Left kidney (tissue), 2 donors: ENCODE results near the gene LRRC3. TPM values are rescaled to one million over a fixed set of nuclear protein-coding genes. Genes with fewer than 3 reads are reported as not detected.

Source experiments
- DNase-seq: peaks from one replicate; pipeline ENCODE4 v3.0.0-alpha.2; 2013
- polyA plus RNA-seq: library from polyadenylated mRNA; unstranded; fragments of 120-200 nt; gene quantifications from one replicate; pipeline ENCODE4 v1.2.1, GENCODE V29; 2013; ENCODE audit not compliant: insufficient read length

Gene LRRC3
- polyA plus RNA-seq, 1 donor, result 4.6 TPM

DNA sequence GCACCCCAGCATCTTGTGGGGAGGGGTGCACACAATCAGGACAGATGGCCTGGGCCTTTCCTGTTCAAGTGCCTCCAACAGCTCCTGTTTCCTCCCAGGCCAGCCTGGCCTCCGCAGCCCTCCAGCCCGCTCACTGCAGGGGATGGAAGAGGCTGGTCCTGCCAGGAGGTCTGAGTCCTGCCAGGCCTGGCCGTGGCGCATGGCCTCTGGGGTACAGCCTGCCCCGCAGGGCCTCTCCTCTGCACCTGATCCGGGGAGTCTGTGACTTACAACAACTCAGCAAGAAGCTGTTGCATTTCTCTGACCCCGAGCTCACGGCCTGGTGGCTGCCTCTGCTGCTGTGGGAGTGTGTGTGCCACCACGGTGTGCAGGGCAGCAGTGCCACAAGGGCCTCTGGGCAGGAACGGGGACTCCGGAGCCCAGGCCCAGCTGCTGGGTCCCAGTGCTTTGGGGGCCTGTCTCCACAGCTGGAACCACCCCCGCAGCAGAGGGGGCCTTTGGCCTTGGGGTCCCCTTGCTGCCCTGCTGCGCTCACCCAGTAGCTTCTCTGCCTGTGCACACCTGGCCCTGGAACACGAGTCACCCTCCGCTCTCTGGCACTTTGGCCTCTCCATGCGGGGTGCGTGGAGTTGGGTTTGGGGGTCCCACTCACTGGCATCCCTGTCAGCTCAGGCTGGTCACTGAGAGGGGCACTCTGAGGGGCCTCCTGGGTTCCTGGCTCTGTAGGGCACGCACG lies 17.4 kb upstream of the LRRC3 start:
- no peak for DNase-seq

DNA sequence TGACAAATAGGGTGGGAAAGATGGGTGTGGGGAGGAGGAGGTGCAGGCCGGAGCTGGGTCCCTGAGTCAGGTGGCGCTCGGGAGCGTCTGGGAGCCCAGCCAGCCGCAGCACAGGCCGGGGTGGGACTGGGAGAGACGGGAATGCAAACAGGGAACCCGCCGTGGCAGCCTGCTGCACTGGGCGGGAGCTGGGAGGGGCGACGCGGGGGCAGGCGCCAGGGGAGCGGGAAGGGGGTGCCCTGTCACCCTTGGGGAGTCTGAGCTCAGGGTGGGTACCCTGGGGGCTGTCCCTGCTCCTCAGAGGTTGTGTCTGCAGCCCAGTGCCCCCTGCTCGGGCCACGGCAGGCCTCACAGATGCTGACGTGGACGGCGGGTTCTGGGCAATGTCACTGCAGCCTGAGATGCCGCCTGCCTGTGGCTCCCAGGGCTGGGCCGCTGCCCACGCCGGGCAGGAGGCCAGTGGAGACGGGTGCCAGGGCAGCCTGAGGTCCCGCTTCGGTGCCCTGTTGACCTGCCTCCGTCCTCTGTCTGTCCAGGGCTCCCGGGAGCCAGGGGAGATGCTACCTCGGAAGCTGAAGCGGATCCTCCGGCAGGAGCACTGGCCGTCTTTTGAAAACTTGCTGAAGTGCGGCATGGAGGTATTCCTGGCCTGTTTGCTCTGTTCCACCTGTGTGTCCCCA lies 16.6 kb upstream of the LRRC3 start:
- no peak for DNase-seq

DNA sequence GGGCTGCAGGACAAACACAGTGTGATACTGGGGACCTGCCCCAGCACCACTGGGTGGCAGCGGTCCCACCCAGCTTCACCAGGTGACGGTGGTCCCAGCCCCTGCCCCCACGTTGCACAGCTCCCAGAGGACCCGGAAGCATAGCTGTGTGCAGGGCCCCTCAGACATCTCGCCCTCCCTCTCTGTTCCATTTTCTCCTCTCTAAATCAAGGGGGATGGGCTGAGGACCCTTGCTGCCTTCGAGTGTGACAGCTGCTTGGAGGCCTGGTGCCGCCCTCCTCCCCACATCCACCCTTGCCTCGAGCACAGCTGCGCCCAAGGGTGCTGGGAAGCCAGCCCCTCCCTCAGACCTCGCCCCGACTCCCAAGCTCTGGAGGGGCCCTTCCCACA lies 16.1 kb upstream of the LRRC3 start:
- DNase-seq, result no peak

DNA sequence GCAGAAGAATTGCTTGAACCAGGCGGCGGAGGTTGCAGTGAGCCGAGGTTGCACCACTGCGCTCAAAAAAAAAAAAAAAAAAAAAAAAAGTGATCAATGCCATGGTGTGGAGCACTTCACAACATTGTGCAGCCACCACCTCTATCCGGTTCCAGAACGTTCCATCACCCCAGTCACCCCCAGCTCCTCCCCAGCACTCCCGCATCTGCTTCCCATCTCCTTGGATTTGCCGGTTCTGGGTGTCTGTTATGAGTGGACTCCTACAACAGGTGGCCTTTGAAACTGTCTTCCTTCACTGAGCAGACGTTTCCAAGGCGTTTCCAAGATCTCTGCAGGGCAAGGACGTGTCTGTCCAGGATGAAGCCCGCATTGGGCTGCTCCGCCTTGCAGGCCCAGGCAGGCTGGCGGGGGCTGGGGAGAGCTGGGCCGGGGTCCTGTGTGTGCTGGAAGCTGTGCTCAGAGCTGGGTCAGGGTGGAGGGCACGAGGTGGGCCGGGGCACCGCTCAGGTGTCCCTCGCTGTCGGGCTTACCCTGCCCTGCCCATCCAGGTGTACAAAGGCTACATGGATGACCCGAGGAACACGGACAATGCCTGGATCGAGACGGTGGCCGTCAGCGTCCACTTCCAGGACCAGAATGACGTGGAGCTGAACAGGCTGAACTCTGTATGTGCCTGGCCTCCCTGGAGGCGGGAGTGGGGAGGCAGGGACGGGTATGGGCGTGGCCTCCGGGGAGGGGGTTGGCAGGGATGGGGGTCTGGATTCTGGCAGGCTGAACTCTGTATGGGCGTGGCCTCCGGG lies 14.9 kb upstream of the LRRC3 start:
- no peak for DNase-seq

DNA sequence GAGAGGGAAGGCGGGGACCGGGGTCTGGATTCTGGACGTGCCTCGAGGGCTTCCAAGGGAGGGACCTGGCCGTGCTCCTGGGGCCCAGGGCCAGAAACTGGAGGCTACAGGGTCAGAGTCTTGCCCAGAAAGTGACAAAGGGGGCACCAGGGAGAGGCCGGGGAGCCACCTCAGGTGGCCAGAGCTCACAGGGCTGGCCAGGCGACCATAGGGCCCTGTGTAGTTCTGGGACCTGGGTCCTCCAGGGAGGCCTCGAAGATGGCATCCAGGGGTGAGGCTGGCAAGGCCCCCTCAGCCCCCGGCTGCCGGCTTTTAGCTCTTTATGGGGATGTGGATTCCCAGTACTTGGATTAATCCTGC lies 14.3 kb upstream of the LRRC3 start:
- DNase-seq, result no peak

DNA sequence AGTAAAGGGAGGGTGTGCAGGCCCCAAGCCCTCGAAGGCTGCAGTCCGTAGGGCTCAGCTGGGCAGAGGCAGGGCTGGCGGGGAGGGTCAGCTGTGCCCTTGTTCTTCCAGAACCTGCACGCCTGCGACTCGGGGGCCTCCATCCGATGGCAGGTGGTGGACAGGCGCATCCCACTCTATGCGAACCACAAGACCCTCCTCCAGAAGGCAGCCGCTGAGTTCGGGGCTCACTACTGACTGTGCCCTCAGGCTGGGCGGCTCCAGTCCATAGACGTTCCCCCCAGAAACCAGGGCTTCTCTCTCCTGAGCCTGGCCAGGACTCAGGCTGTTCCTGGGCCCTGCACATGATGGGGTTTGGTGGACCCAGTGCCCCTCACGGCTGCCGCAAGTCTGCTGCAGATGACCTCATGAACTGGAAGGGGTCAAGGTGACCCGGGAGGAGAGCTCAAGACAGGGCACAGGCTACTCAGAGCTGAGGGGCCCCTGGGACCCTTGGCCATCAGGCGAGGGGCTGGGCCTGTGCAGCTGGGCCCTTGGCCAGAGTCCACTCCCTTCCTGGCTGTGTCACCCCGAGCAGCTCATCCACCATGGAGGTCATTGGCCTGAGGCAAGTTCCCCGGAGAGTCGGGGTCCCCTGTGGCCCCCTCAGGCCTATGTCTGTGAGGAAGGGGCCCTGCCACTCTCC lies 13.6 kb upstream of the LRRC3 start:
- DNase-seq, result no peak

DNA sequence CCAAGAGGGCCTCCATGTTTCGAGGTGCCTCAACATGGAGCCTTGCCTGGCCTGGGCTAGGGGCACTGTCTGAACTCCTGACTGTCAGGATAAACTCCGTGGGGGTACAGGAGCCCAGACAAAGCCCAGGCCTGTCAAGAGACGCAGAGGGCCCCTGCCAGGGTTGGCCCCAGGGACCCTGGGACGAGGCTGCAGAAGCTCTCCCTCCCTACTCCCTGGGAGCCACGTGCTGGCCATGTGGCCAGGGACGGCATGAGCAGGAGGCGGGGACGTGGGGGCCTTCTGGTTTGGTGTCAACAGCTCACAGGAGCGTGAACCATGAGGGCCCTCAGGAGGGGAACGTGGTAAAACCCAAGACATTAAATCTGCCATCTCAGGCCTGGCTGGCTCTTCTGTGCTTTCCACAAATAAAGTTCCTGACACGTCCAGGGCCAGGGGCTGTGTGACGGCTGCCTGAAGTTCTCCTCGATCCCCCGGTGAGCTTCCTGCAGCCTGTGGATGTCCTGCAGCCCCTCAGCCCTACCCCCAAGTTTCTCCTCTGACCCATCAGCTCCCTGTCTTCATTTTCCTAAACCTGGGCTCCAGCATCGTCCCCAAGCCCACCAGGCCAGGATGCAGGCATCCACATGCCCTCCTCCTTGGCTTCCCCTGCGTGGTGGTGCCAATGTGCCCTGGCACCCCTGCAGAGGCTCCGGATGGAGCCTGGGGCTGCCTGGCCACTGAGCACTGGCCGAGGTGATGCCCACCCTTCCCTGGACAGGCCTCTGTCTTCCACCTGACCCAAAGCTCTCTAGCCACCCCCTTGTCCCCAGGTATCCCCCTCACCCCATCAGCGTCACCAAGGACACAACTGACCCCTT lies 12.8 kb upstream of the LRRC3 start:
- DNase-seq, result no peak

DNA sequence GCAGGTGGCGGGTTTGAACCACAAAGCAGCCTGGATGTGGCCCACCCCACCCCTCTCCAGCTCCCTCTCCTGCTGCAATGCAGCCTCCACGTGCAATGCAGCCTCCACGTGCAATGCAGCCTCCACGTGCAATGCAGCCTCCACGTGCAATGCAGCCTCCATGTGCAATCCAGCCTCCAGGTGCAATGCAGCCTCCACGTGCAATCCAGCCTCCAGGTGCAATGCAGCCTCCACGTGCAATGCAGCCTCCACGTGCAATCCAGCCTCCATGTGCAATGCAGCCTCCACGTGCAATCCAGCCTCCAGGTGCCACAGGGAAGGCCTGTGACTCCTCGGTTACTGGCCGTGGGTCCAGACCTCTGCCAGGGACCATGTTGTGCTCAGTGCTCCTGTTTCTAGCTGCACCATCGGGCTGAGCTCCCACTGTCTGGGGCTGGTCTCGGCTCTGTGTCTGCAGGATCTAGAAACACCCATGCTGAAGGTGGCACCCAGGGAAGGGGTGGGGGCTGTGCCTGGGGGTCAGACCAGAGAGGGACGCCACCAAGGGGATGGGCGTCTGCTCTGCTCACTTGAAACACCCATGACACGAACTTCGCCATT lies 11.9 kb upstream of the LRRC3 start:
- DNase-seq, result no peak

DNA sequence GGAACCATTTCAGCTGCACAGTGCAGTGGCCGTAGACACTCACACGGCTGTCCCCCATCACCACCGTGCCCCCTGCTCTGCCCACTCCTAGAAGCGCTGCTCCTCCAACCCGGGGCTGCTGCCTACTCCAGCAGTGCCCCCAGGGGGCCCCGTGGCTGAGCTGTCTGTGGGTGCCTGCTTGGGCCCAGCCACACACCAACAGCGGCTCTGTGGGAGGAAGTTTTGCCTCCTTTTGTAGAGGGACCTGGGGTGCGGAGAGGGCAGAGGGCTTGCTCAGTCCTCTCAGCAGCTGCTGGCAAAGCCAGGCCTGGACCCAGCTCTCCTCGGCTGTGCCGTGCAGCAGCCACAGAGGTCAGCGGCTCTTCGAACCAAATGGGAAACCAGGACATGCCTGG lies 11.4 kb upstream of the LRRC3 start:
- no peak for DNase-seq

DNA sequence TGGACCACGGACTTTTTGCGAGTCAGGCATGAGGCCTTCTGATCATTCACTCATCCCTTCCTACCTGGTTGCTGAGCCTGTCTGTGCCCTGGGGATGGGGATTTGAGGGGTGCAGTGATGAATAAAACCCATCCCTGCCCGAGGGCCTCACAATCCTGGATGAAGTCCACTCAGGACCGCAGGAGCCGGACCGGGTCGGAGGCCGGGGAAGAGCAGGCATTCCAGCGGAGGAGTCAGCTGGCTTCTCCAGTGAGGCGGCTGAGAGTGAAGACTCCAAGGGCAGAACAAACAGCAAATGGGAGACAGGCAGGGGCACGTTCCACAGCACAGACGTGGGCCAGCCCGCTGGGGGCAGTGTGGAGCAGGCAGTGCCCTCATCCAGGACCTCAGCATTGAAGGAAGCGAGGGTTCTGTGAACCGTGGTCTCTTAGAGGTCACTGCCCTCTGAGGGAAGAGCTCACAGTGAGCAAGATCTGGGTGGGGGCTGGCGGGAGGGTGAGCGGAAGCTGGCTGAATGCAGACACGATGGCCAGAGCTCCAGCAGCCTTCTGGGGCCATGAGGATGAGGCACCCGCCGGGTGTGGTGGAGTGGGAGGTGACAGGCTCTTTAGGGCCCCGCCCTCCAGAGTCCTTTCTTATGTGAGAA lies 10.9 kb upstream of the LRRC3 start:
- no peak for DNase-seq

DNA sequence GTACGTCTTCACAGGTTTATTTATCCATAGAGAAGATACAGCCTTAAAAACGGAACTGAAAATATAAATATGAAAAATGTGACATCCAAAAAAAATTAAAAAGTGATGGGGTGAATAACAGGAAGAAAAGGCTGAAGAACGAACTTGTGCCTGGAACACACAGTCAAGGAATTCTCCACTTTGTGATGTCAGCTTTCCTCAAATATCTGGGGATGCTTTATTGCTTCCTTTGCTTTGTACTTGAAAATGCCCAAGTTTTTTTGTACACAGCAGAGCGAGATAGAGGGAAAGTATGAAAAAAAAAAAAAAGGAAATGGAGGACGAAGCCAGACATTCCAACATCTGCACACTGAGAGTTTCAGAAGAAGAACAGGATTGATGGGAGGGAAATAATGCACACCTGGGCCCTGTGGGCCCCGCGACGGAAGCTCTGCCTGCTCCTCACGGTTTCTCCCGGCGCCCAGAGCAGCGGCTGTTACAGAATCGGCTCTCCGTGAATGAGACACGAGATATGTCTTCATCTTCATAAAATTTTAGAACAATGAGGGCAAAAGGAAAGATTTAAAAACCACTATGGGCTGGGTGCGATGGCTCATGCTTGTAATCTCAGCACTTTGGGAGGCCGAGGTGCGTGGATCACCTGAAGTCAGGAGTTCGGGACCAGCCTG lies 10.0 kb upstream of the LRRC3 start:
- DNase-seq, result no peak

DNA sequence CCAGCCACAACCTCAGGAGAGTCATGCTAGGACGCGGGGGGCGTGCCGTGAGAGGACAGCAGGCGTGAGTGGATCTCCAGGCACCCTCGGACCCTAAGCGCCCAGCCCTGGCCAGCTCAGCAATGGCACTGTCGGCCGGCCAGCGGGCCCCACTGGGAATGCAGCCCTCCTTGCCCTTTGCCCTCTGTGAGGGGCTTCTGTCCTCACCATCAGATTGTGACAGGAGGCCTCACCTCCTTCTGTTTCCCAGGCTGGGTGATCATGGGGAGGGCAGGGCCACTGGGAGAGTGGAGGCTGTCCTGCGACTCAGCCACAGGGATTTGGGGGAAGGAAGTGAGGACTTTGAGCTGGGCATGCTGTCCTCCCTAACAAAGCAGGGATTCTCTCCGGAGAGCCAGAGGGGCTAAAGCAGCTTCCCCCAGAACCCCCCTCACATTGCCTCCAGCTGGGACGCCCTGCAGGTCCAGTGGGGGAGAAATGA lies 6.6 kb upstream of the LRRC3 start:
- DNase-seq, result no peak

DNA sequence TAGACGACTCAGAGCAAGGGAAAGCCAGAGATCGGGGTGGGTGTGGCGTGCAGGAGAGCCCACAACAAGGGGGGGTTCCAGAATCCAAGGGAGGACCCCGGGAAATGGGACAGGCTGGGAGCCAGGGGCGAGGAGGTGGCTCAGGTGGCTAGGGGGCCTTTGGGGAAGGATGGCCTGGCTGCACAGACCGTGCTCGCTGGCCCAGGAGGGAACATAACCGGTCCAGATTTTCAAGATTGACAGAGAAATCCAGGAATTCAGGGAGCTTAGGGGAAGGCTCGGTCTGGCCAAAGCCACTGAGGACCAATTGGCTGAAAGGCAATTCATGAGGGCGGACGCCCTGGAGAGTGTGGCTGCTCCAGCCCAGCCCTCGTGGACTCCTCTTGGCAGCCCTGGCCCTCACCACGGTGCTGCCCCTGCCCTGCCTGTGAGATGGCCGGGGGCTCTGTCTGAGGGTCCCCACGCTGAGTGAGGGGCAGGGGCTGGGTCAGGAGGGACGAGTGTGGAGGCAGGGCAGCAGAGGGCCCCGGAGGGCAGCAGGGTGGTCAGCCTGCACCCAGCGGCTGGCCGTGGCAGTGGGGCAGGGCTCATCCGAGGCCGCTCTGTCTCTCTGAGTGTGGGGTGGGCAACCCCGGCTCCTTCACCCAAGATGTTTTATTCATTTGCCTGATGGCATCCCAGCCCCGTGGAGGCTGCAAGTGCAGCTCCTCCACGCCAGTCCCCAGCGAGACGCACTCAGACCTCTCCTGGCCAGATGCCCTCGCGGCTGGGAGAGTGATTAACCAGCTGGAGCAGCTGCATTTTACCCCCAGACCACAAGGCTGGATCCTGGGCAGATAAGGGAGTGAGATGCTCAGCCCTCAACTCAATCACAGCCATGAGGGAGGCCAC lies 5.6 kb upstream of the LRRC3 start:
- DNase-seq, result no peak

DNA sequence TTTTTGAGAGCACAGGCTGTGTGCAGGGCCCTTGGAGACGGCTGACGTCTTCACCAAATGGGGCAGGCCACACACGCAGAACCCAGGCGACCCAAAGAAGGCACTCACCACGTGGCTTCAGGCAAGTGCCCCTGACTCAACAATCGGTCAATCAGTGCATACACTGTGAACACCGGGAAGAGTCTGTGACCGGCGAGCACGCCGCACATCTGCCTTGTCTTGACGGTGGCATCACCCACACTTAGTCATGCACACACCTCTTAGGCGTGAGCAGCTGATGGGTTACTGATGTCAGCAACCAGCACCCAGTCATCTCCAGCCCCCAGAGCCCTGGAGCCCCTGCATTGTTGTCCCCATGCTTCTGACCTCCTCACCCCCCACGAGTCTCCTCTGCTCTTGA lies 4.9 kb upstream of the LRRC3 start:
- DNase-seq, result no peak

DNA sequence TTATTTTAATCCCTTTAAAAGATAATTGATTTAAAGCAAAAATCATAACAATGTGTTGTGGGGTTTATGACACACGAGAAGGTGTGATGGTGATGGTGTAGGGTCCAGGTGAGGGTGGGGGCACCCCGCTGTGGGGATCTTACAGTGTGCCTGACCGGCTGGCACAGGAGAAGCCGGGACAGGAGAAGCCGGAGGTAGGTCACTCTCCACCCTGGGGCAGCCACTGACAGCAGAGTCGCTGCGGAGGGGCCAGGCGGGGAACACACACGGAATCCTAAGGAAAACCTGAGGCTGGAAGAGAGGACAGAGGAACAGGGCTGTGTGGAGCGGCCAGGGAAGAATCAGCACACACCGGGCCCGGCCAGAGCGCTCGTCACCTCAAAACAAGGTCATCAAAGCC lies 4.3 kb upstream of the LRRC3 start:
- no peak for DNase-seq

DNA sequence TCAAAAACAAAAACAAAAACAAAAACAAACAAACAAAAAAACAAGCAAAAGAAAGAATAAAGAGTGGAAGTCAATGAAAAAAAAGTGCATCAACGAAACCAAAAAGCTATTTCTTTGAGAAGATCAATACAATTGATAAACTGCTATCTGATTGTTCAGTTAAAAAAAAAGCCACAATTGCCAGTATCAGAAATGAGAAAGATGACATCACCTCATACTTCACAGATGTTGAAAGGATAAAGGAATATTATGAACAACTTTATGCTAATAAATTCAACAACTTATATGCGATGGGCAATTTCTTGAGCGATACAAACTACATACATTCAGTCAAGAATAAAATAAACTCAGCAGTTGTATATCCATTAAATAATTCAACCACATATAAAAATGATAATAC lies 2.2 kb upstream of the LRRC3 start:
- no peak for DNase-seq

DNA sequence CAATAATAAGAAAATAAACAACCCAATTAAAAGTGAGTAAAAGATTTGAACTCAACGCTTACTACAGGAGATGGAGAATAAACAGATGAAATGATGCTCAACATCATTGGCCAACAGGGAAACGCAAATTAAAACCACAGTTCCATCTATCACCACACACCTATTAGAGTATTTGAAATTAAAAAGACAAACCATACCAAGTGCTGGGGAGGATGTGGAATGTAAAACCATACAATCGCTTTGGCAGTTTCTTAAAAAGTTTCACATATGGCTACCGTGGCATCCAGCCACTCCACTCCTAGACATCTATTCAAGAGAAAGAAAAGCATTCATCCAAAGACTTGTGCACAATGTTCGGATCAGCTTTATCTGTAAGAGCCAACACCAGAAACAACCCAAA lies 1.3 kb upstream of the LRRC3 start:
- DNase-seq, result no peak

DNA sequence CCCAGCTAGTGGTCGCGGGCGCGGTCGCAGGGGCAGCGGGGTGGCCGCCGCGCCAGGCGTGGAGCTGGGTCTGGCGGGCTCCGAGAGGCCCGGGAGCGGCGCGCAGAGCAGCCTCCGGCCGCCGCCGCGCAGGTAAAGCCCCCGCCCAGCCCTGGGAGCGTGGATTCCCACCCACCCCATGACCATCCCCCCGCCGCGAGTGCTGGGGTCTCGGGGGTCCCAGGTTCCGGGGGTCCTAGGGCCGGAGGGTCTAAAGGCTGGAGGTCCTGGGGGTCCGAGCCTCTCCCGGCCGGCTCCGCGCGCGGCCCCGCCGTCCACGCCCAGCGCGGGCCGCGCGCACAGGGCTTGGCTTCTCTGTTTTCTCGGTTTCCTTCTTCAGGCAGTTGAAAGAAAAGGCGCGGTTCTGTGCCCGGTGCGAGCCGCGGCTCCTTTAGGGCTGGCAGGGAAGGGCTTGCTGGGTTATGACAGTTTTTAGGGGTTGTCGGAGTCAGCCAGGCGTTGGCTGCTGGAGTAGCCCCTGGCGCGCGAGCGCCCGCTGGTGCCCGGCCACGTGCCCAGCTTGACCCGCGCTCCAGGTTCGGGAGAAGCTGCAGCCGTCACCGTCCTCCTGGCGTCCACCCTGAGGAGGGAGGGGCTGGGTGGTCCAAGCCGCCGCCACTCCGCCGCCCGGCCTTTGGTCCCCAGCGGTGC lies 359 bp downstream of the LRRC3 start:
- no peak for DNase-seq
